ENCODE data around the gene EHF. TPM values are rescaled to one million over a fixed set of nuclear protein-coding genes. Genes with fewer than 3 reads are reported as not detected.
A peak's percentile ranks its signal among the peaks of the same experiment; 100 is the strongest.

EHF gene
- polyA plus RNA-seq, 4 donors: 0.35 to 30.3 (median 25.0) TPM

- peak in 1 of 4 donors; percentile 36 for DNase-seq (ENCODE audit: low read depth in 4 of 4, low spot score in 3 of 4)
These were observed 19.8 kb upstream of the EHF start for GRCh38 chr11:34601085-34601444.

GRCh38 chr11:34601609-34602008 is 19.3 kb upstream of the EHF start:
- no peak for DNase-seq (ENCODE audit: low read depth in 4 of 4, low spot score in 3 of 4)

GRCh38 chr11:34602245-34602644 is 18.6 kb upstream of the EHF start:
- no peak for DNase-seq (ENCODE audit: low read depth in 4 of 4, low spot score in 3 of 4)

GRCh38 chr11:34603129-34604001 is 17.5 kb upstream of the EHF start:
- DNase-seq (ENCODE audit: low read depth in 4 of 4, low spot score in 3 of 4): no peak

GRCh38 chr11:34604145-34604544 is 16.7 kb upstream of the EHF start:
- no peak for DNase-seq (ENCODE audit: low read depth in 4 of 4, low spot score in 3 of 4)

GRCh38 chr11:34604911-34605310 is 16.0 kb upstream of the EHF start:
- no peak for DNase-seq (ENCODE audit: low read depth in 4 of 4, low spot score in 3 of 4)

- no peak for DNase-seq (ENCODE audit: low read depth in 4 of 4, low spot score in 3 of 4)
These were observed 15.2 kb upstream of the EHF start for GRCh38 chr11:34605481-34606325.

- no peak for DNase-seq (ENCODE audit: low read depth in 4 of 4, low spot score in 3 of 4)
These were observed 14.4 kb upstream of the EHF start for GRCh38 chr11:34606326-34607120.

- no peak for DNase-seq (ENCODE audit: low read depth in 4 of 4, low spot score in 3 of 4)
These were observed 11.6 kb upstream of the EHF start for GRCh38 chr11:34609187-34609751.

- DNase-seq (ENCODE audit: low read depth in 4 of 4, low spot score in 3 of 4): no peak
These were observed 11.0 kb upstream of the EHF start for GRCh38 chr11:34609850-34610249.

- DNase-seq (ENCODE audit: low read depth in 4 of 4, low spot score in 3 of 4): no peak
These were observed 10.4 kb upstream of the EHF start for GRCh38 chr11:34610324-34611041.

GRCh38 chr11:34613015-34613414 is 7.9 kb upstream of the EHF start:
- DNase-seq (ENCODE audit: low read depth in 4 of 4, low spot score in 3 of 4): no peak

- no peak for DNase-seq (ENCODE audit: low read depth in 4 of 4, low spot score in 3 of 4)
These were observed 7.3 kb upstream of the EHF start for GRCh38 chr11:34613552-34614056.

- DNase-seq (ENCODE audit: low read depth in 4 of 4, low spot score in 3 of 4): no peak
These were observed 6.4 kb upstream of the EHF start for GRCh38 chr11:34614344-34615104.

- DNase-seq (ENCODE audit: low read depth in 4 of 4, low spot score in 3 of 4): no peak
These were observed 4.8 kb upstream of the EHF start for GRCh38 chr11:34616086-34616485.

- DNase-seq (ENCODE audit: low read depth in 4 of 4, low spot score in 3 of 4): no peak
These were observed 3.9 kb upstream of the EHF start for GRCh38 chr11:34616830-34617504.

- no peak for DNase-seq (ENCODE audit: low read depth in 4 of 4, low spot score in 3 of 4)
These were observed 2.5 kb upstream of the EHF start for GRCh38 chr11:34618406-34618805.

- no peak for DNase-seq (ENCODE audit: low read depth in 4 of 4, low spot score in 3 of 4)
These were observed 1.8 kb upstream of the EHF start for GRCh38 chr11:34619062-34619516.
